ENCODE measurements around the gene TSPAN9. TPM values are rescaled to one million over a fixed set of nuclear protein-coding genes. Genes with fewer than 3 reads are reported as not detected.

TSPAN9 gene
- total and polyA plus RNA-seq, 2 of the 4 experiments (the other 2 are of a cell fraction): 17.7 to 39.1 TPM

GRCh38 chr12:3173008-3173553, 95.9 kb downstream of the TSPAN9 start:
- no peak overlapping the region for H3K14ac ChIP-seq (replicated peaks; ENCODE audit: low read depth, low read length)
- 0 out of 2 replicates have a peak overlapping the region, but pooled peaks have one; percentile 49 for H2AK5ac ChIP-seq (ENCODE audit: low read depth, low read length)
- CTCF ChIA-PET: no interaction called here
- no peak overlapping the region for H2BK20ac ChIP-seq (ENCODE audit: low read depth, low read length)
- no peak overlapping the region for H2BK5ac ChIP-seq (ENCODE audit: low read depth, low read length, poor library complexity, severe bottlenecking)
- no peak overlapping the region for H2BK15ac ChIP-seq (ENCODE audit: low read depth, low read length)
- peak overlapping the region; percentile 18 for H2AFZ ChIP-seq (replicated peaks; ENCODE audit: low read length, poor library complexity)
- H4K8ac ChIP-seq (ENCODE audit: low read depth in 2 of 2, low read length in 2 of 2): no peak overlapping the region
- no peaks in the 10 kb centered on the region for H3K9me3 ChIP-seq (ENCODE audit: control insufficient read depth, insufficient read depth, low read length)
- WGBS, 2 experiments (ENCODE audit: extremely low coverage in 2 of 2, insufficient read length in 1 of 2): 95% methylated on average over 7 of the region's 14 CpGs; no CpG with 5 or more reads in 1 of the 2 experiments
- ATAC-seq (ENCODE audit: low read depth) (no peak), DNase-seq (no peak)
- H4K20me1 ChIP-seq (ENCODE audit: insufficient read depth, low read length): no peaks in the 10 kb centered on the region
- H3K4me2 ChIP-seq (ENCODE audit: low read depth, low read length): no peak overlapping the region
- no peaks in the 10 kb centered on the region for H3K36me3 ChIP-seq (ENCODE audit: control insufficient read depth, insufficient read depth, low read length)
- peaks cover 29% of the 10 kb centered on the region for H3K9me1 ChIP-seq (ENCODE audit: insufficient read depth, low read length)
- no peak overlapping the region; the same call in 1 of the 2 replicates for H3K4ac ChIP-seq (ENCODE audit: low read depth, low read length)
- peaks cover 11 to 39% of the 10 kb centered on the region in 2 experiments for H3K79me1 ChIP-seq (ENCODE audit: low read depth in 1 of 2, low read length in 2 of 2)
- TF ChIP-seq USF2 (IDR thresholded peaks at IDR 0.05; ENCODE audit: low read depth, low read length): no peak
- TF ChIP-seq RAD21 (IDR thresholded peaks at IDR 0.05; ENCODE audit: low read length): no peak
- no peak for TF ChIP-seq CTCF (conservative IDR thresholded peaks at IDR 0.05; ENCODE audit: low read depth, low read length)
- no peak for TF ChIP-seq RFX5 (IDR thresholded peaks at IDR 0.05; ENCODE audit: low read depth, low read length)
- no peak for TF ChIP-seq RCOR1 (IDR thresholded peaks at IDR 0.05; ENCODE audit: insufficient replicate concordance, low read length)
- TF ChIP-seq ELK1 (IDR thresholded peaks at IDR 0.05; ENCODE audit: borderline replicate concordance, low read depth, low read length): no peak
- TF ChIP-seq FOS (IDR thresholded peaks at IDR 0.05; ENCODE audit: low read depth, low read length): no peak
- no peak for TF ChIP-seq MAFK (IDR thresholded peaks at IDR 0.05; ENCODE audit: low read depth, low read length)
- TF ChIP-seq BHLHE40 (IDR thresholded peaks at IDR 0.05; ENCODE audit: low read depth, low read length): no peak
- no peak for TF ChIP-seq MAZ (IDR thresholded peaks at IDR 0.05; ENCODE audit: borderline replicate concordance, low read depth, low read length)
- no peak for TF ChIP-seq NFE2L2 (IDR thresholded peaks at IDR 0.05; ENCODE audit: low read depth, low read length)
- TF ChIP-seq SMC3 (IDR thresholded peaks at IDR 0.05; ENCODE audit: low read depth, low read length): no peak
- no peak for TF ChIP-seq CHD1 (IDR thresholded peaks at IDR 0.05; ENCODE audit: low read depth, low read length)
- TF ChIP-seq MXI1 (IDR thresholded peaks at IDR 0.05; ENCODE audit: borderline replicate concordance, low read depth, low read length): no peak
- no peak for TF ChIP-seq CEBPB (IDR thresholded peaks at IDR 0.05; ENCODE audit: low read depth, low read length)
- no peak for TF ChIP-seq POLR2A (IDR thresholded peaks at IDR 0.05; ENCODE audit: low read depth, low read length)
- dilution Hi-C loops (cut with HindIII; ENCODE audit: low sequenced_read_pairs, unreplicated experiment) (no loop called here), intact Hi-C loops (cut with micrococcal nuclease) (no loop called here), in situ Hi-C loops (cut with MboI; ENCODE audit: low sequenced_read_pairs) (no loop called here)
- no peak overlapping the region for H3K9ac ChIP-seq (ENCODE audit: low read depth, low read length)
- no peak overlapping the region for H2BK120ac ChIP-seq (ENCODE audit: low read depth, low read length)
- peaks cover 31% of the 10 kb centered on the region for H3K4me1 ChIP-seq (ENCODE audit: control insufficient read depth, insufficient read depth, low read length)
- no peak overlapping the region for H3K4me3 ChIP-seq (ENCODE audit: insufficient read depth, low read depth, low read length)
- no TSS peak for BruUV-seq (replicated peaks)
- H3K56ac ChIP-seq (ENCODE audit: extremely low read depth, insufficient read depth, low read length): no peak overlapping the region
- no peak overlapping the region for H4K5ac ChIP-seq (ENCODE audit: low read depth, low read length)
- no peak overlapping the region for H3K18ac ChIP-seq (ENCODE audit: low read depth, low read length)
- no peak overlapping the region for H3K27ac ChIP-seq (ENCODE audit: insufficient read depth, low read length)
- POLR2A ChIA-PET (ENCODE audit: unreplicated experiment): no interaction called here
- no peak overlapping the region for H3K23ac ChIP-seq (ENCODE audit: low read depth, low read length)
- no peaks in the 10 kb centered on the region for H3K27me3 ChIP-seq (ENCODE audit: control insufficient read depth, insufficient read depth, low read length)
- 0 out of 2 replicates have a peak overlapping the region, but pooled peaks have one; percentile 10 for H4K91ac ChIP-seq (ENCODE audit: insufficient read depth, low read depth, low read length)
- H2AK9ac ChIP-seq (replicated peaks; ENCODE audit: low read depth, low read length, poor library complexity): no peak overlapping the region
